GM12891 (cell line): ENCODE data around the gene CHD1L.
"Not testable (repeated sequence)": the region's sequence is repeated elsewhere in the genome, so short reads cannot be mapped to it uniquely, and the experiment has no call there.

Experiments
- PAX5 ChIP-seq: IDR thresholded peaks from 2 replicates; pipeline ENCODE4 v1.6.1; 2011; ENCODE audit warnings: low read length, moderate library complexity, mild to moderate bottlenecking; ENCODE audit not compliant: insufficient read depth, severe bottlenecking
- POLR2A ChIP-seq: IDR thresholded peaks from 2 replicates; pipeline ENCODE4 v1.6.1; 2011; ENCODE audit warnings: low read depth, low read length, control low read depth
- POLR2AphosphoS5 ChIP-seq: IDR thresholded peaks from 2 replicates; pipeline ENCODE4 v1.6.1; 2011; ENCODE audit warnings: low read depth, low read length, control low read depth
- POU2F2 ChIP-seq: IDR thresholded peaks from 2 replicates; pipeline ENCODE4 v1.6.1; 2011; ENCODE audit warnings: low read depth, mild to moderate bottlenecking, control low read depth, low read length, moderate library complexity
- TAF1 ChIP-seq: IDR thresholded peaks from 2 replicates; pipeline ENCODE4 v1.6.1; 2011; ENCODE audit warnings: low read depth, low read length, control low read depth

DNA sequence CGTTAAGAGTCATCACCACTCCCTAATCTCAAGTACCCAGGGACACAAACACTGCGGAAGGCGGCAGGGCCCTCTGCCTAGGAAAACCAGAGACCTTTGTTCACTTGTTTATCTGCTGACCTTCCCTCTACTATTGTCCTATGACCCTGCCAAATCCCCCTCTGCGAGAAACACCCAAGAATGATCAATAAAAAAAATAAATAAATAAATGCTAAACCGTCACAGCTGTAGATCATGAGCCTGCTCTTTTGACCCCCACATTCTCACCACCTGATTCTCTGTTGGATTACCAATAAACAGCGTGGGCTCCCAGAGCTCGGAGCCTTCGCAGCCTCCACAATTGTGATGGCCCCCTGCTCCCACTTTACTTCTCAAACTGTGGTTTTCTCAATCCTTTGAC is 8.6 kb upstream of the CHD1L start:
- TF ChIP-seq POU2F2, POLR2AphosphoS5, TAF1, POLR2A, PAX5: not testable (repeated sequence)
